ENCODE data around the gene KIAA0513. TPM values are rescaled to one million over a fixed set of nuclear protein-coding genes. Genes with fewer than 3 reads are reported as not detected.

KIAA0513 gene
- total RNA-seq, 1 donor from 2014 or later = 12.5 TPM

DNA sequence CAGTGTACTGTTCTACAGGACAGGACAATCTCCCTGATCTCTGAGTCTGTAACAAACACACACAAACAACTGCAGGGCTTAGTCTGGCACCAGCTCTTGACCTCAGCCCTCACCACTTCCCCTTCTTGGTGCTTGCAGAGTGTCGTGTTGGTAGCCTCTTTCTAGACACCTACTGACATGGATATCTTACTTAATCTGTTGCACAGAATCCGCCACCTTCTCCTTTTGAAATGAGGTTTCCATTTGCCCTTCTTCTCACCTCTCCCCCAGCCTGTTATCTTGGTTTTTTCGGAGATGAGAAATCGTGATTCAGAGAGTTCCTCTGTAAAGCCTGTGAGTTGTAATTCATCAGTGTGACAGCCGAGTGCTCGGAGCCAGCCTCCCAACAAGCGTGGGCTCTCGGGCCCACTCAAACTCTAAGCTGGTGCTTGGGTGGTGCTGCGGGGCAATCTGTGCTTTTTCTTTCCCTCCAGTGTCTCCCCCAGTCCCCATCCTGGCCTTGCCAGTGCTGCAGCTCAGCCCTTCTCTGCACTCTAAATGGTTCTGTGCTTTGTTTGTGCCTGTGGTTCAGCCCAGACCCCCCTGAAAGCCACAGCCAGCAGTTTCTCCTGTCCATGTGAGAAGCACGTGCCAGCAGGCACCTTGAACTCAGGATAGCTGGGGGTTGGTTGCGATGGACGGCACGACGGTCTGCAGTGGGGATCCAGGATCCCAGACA lies 28.1 kb downstream of the KIAA0513 start:
- DNase-seq (ENCODE audit: low read depth) = no peak
- H3K4me3 ChIP-seq (ENCODE audit: low read depth, low read length) = no peak overlapping the region
- TF ChIP-seq, protein P1, sequence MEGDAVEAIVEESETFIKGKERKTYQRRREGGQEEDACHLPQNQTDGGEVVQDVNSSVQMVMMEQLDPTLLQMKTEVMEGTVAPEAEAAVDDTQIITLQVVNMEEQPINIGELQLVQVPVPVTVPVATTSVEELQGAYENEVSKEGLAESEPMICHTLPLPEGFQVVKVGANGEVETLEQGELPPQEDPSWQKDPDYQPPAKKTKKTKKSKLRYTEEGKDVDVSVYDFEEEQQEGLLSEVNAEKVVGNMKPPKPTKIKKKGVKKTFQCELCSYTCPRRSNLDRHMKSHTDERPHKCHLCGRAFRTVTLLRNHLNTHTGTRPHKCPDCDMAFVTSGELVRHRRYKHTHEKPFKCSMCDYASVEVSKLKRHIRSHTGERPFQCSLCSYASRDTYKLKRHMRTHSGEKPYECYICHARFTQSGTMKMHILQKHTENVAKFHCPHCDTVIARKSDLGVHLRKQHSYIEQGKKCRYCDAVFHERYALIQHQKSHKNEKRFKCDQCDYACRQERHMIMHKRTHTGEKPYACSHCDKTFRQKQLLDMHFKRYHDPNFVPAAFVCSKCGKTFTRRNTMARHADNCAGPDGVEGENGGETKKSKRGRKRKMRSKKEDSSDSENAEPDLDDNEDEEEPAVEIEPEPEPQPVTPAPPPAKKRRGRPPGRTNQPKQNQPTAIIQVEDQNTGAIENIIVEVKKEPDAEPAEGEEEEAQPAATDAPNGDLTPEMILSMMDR (conservative IDR thresholded peaks at IDR 0.05; ENCODE audit: low read depth, low read length) = no peak

DNA sequence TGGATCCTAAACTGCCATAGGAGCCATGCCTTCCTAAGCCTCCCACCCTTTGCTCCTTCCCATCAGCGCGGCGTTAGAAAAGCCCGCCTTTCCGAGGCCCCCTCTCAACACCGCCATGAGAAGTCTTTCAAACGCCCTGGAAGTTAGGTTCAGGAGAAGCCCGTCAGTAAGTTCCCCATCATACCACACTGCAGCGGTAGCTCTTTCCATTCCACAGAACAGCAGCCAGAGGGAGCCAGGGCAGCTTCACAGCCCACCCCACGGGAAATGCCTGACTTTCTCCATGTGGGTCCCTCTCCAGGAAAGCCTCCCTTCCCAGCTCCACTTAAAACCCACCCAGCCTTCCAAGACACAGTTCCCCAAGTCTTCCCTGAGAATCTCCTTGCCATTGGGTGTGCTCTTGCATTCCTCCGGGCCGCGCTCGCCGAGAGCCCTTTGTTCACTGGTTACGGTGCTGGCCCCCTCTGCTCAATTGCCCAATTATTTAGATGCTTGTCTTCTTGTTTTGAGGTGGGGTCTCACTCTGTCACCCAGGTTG lies 28.7 kb downstream of the KIAA0513 start:
- TF ChIP-seq, protein P1 (conservative IDR thresholded peaks at IDR 0.05; ENCODE audit: low read depth, low read length) = no peak
- H3K4me3 ChIP-seq (ENCODE audit: low read depth, low read length) = no peak overlapping the region
- no peak for DNase-seq (ENCODE audit: low read depth)

DNA sequence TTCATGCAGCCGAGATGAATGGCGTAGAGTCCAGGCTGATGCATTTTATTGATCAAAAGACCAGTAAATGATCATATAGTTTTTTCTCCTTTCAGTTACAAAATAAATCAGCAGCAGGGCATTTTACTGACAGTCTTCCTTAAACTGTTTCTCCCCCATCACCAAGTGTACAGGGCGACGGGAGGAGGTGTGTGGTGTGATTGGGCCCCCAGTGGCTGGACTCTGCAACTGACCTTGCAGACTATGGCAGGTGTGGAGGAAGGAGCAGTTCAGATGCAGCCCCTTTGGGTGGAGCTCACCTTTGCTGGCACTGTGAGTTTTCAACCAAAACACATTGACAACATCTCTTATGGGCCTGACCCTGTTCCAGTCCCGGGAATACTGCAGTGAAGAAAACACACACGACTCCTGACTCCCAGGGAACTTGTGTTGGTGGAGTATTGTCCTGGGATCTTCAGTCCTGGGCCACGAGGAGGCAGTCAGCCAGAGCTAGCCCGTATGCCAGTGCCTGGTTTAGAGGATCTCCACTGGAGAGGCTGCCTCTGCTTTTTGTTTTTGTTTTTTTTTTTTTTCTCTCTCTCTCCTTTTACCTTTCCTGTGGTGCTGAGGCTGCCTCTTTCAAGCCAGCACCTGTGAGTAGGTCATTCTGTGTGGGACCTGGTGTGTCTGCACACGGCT lies 29.8 kb downstream of the KIAA0513 start:
- no peak for DNase-seq (ENCODE audit: low read depth)
- TF ChIP-seq, protein P1 (conservative IDR thresholded peaks at IDR 0.05; ENCODE audit: low read depth, low read length) = peak; percentile 51
- H3K4me3 ChIP-seq (ENCODE audit: low read depth, low read length) = no peak overlapping the region

DNA sequence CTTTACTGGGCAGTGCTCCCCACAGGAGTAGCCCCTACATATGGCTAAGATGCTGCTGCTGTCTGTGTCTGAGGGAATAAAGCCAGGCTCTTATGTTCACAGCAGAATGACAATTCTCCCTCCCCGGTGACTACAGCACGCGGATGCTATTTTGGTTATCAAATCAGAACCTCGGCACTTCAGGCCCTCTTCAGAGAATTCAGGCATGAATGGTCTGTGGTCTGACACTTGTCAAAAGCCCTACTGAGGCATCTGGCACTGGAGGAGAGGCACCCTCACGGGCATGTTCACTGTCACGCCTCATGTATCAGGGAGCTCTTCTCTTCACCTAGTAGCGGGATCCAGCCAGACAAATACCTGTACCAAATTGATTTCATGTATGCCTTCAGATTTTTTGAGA lies 30.4 kb downstream of the KIAA0513 start:
- TF ChIP-seq, protein P1 (conservative IDR thresholded peaks at IDR 0.05; ENCODE audit: low read depth, low read length) = no peak
- no peak for DNase-seq (ENCODE audit: low read depth)

DNA sequence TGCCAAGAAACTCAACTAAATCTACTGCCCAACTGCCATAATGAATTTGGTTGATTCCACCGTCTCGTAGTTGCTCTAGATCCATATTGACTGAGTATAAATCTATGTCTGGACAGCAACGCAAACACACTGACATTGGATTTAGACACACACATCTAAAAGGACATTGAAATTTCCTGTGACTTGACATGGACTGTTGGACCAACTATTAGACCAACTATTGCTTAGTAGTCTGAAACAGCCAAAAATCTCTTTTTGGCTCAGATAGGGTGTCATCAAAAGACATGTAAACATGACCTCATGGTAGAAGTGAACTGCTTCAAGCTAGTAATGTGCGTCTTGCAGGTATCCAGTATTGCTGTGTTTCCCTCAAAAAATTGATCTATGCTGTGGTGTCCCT lies 31.3 kb downstream of the KIAA0513 start:
- H3K4me3 ChIP-seq (ENCODE audit: low read depth, low read length) = no peak overlapping the region
- no peak for DNase-seq (ENCODE audit: low read depth)
- TF ChIP-seq, protein P1 (conservative IDR thresholded peaks at IDR 0.05; ENCODE audit: low read depth, low read length) = no peak

More for the DNA sequence above, 30.4 kb downstream of the KIAA0513 start:
- H3K4me3 ChIP-seq (ENCODE audit: low read depth, low read length) = no peak overlapping the region

DNA sequence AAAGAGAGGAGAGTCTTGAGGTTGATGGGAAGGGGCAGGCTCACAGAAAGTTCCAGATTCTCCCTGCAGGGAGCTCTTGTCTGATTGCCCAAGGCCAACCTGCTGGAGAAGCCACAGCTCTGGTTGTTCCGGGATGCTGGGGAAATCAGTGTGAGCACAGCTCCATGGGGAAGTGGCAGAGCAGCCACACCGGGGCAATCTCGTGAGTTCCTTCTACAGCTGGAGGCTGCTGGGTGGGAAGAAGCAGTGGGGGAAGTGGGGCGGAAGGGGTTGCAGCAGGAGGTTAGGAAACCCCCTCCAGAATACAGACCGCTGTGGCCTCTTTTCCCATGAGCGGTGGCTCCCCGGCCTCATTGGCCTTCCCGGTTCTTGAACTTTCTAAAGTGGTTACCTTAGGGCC lies 34.0 kb downstream of the KIAA0513 start:
- TF ChIP-seq, protein P1 (conservative IDR thresholded peaks at IDR 0.05; ENCODE audit: low read depth, low read length) = no peak
- DNase-seq (ENCODE audit: low read depth) = no peak
- H3K4me3 ChIP-seq (ENCODE audit: low read depth, low read length) = no peak overlapping the region
